CD4-positive, alpha-beta T cell (primary cell): ENCODE measurements around the gene CMIP. TPM values are rescaled to one million over a fixed set of nuclear protein-coding genes. Genes with fewer than 3 reads are reported as not detected.

Source experiments
- ATAC-seq: fragments of 200-7000 bp; cut with Tn5 transposase; one replicate; pipeline ENCODE4 v1.10.0; 2022; ENCODE audit warnings: mild to moderate bottlenecking; ENCODE audit not compliant: poor library complexity
- CTCF ChIA-PET: fragments of 350-600 bp; sonication (Branson Sonifier 250); formaldehyde crosslinking; loops from one replicate; lab custom pipeline; 2021; ENCODE audit warnings: antibody characterized with exemption, inconsistent platforms; lab: Charles Lee
- POLR2A ChIA-PET: fragments of 350-600 bp; sonication (Branson Sonifier 250); formaldehyde crosslinking; loops from one replicate; lab custom pipeline; 2021; ENCODE audit warnings: antibody characterized with exemption, inconsistent platforms; lab: Charles Lee
- DNase-seq, 14 experiments: peaks; one replicate each; pipeline ENCODE4 v3.0.0-alpha.2; 2013 to 2020; ENCODE audit warnings: mixed read lengths in 2 of 14
- H3K27ac ChIP-seq, 2 donors: one replicate each; pipeline versions ENCODE4 v1.5.1 to v1.7.0; 2013; ENCODE audit warnings: low read length in 2 of 2, low read depth in 1 of 2, mild to moderate bottlenecking in 1 of 2
- H3K27me3 ChIP-seq, 2 experiments: 1 replicate in 1 of 2; 2 replicates in 1 of 2; pipeline versions ENCODE4 v1.6.1 to v1.7.0; 2013; ENCODE audit warnings: low read length in 2 of 2, control low read depth in 1 of 2, mild to moderate bottlenecking in 1 of 2, moderate library complexity in 1 of 2; ENCODE audit not compliant: insufficient read depth in 2 of 2, control insufficient read depth in 1 of 2
- H3K36me3 ChIP-seq: one replicate; pipeline ENCODE4 v1.6.1; 2013; ENCODE audit warnings: low read length, control low read depth; ENCODE audit not compliant: insufficient read depth
- H3K4me1 ChIP-seq: one replicate; pipeline ENCODE4 v1.6.1; 2013; ENCODE audit warnings: low read length, control low read depth; ENCODE audit not compliant: insufficient read depth
- H3K4me3 ChIP-seq: one replicate; pipeline ENCODE4 v1.5.1; 2013; ENCODE audit warnings: mild to moderate bottlenecking, low read length, moderate library complexity
- H3K9me3 ChIP-seq, 2 experiments: 1 replicate in 1 of 2; 2 replicates in 1 of 2; pipeline versions ENCODE4 v1.6.1 to v1.7.0; 2013; ENCODE audit warnings: low read length in 2 of 2, mild to moderate bottlenecking in 2 of 2, control low read depth in 1 of 2, moderate library complexity in 1 of 2; ENCODE audit not compliant: control insufficient read depth in 1 of 2, insufficient read depth in 1 of 2
- H3K27ac Mint-ChIP-seq: one replicate; pipeline ENCODE4 v1.8.0; 2020; ENCODE audit warnings: mixed read lengths
- H3K27me3 Mint-ChIP-seq: one replicate; pipeline ENCODE4 v1.8.0; 2021; ENCODE audit warnings: mixed read lengths
- H3K36me3 Mint-ChIP-seq: one replicate; pipeline ENCODE4 v1.8.0; 2021; ENCODE audit warnings: low read depth, mixed read lengths
- H3K4me1 Mint-ChIP-seq: one replicate; pipeline ENCODE4 v1.8.0; 2021; ENCODE audit warnings: low read depth, mixed read lengths
- H3K4me3 Mint-ChIP-seq: one replicate; pipeline ENCODE4 v1.8.0; 2020; ENCODE audit warnings: mild to moderate bottlenecking, mixed read lengths
- H3K9me3 Mint-ChIP-seq: one replicate; pipeline ENCODE4 v1.8.0; 2020; ENCODE audit warnings: mixed read lengths
- CTCF ChIP-seq: fragments of 200-600 bp; IDR thresholded peaks from one replicate; pipeline ENCODE4 v1.8.0; 2022; ENCODE audit warnings: antibody characterized with exemption, mild to moderate bottlenecking
- intact Hi-C, 2 experiments: fragments of 100-400 bp; cut with DNase I in 1 of 2; cut with micrococcal nuclease in 1 of 2; formaldehyde crosslinking; loops; one replicate each; pipeline versions ENCODE4 v1.15.1 to v1.9.0; 2023 to 2025; cut with DNase I, micrococcal nuclease
- total RNA-seq, 174 experiments: library from RNA in 2 of 174; stranded (reverse) in 2 of 174; gene quantifications; one replicate each; pipeline ENCODE4 v1.2.3 and lab custom pipeline; 2021 to 2026

CMIP gene
- total RNA-seq, 2 experiments from 2014 or later = 33.5 to 35.3 TPM

- no peak overlapping the region for H3K4me3 ChIP-seq
- ChIA-PET POLR2A (no interaction called here), CTCF (interaction anchor here (1.4 kb wide), 1 partner anchor 122 kb away, joined by 4 read pairs; no protein-coding TSS in a partner anchor)
- DNase-seq (no peak), ATAC-seq (no peak)
- H3K4me1 Mint-ChIP-seq = peaks cover 10% of the 10 kb centered on the region
- H3K27ac ChIP-seq = no peak overlapping the region
- no peaks in the 10 kb centered on the region for H3K36me3 ChIP-seq
- H3K4me3 Mint-ChIP-seq = peak overlapping the region; percentile 84
- no peaks in the 10 kb centered on the region for H3K9me3 ChIP-seq
- TF ChIP-seq CTCF = no peak
- no peaks in the 10 kb centered on the region for H3K9me3 Mint-ChIP-seq
- peaks cover 22% of the 10 kb centered on the region for H3K4me1 ChIP-seq
- no peaks in the 10 kb centered on the region for H3K27me3 ChIP-seq
- no peaks in the 10 kb centered on the region for H3K36me3 Mint-ChIP-seq
- no peak overlapping the region for H3K27ac Mint-ChIP-seq
- H3K27me3 Mint-ChIP-seq = no peaks in the 10 kb centered on the region
- intact Hi-C loops = loop anchor here in 1 of 2 experiments (2.0 to 5.0 kb wide), 2 partner anchors 267 to 430 kb away; partner anchors contain the start of genes GAN and SDR42E1
These were observed 300.3 kb downstream of the CMIP start for GRCh38 chr16:81744911-81745310.

- Histone ChIP-seq H3K9me3 (no peaks in the 10 kb centered on the region), H3K4me3 (peak overlapping the region; percentile 57), H3K4me1 (peaks cover 14% of the 10 kb centered on the region), H3K27ac (no peak overlapping the region), H3K27me3 (no peaks in the 10 kb centered on the region), H3K36me3 (no peaks in the 10 kb centered on the region)
- H3K4me1 Mint-ChIP-seq = peaks cover 10% of the 10 kb centered on the region
- POLR2A ChIA-PET = interaction anchor here (0.8 kb wide), 1 partner anchor 431 kb away, joined by 3 read pairs; the partner anchor contains the start of gene GAN
- intact Hi-C loops = loop anchor here in 1 of 2 experiments (2.0 to 5.0 kb wide), 2 partner anchors 266 to 431 kb away; partner anchors contain the start of genes GAN and SDR42E1
- H3K27ac Mint-ChIP-seq = peak overlapping the region; percentile 53
- CTCF ChIA-PET = interaction anchor here (1.4 kb wide), 1 partner anchor 123 kb away, joined by 4 read pairs; no protein-coding TSS in a partner anchor
- no peak for TF ChIP-seq CTCF
- H3K36me3 Mint-ChIP-seq = no peaks in the 10 kb centered on the region
- H3K9me3 Mint-ChIP-seq = no peaks in the 10 kb centered on the region
- ATAC-seq = peak; percentile 97
- peak; percentile 54 to 85 (median 70) for DNase-seq
- H3K27me3 Mint-ChIP-seq = no peaks in the 10 kb centered on the region
- H3K4me3 Mint-ChIP-seq = peak overlapping the region; percentile 84
These were observed 301.3 kb downstream of the CMIP start for GRCh38 chr16:81745704-81746558.

DNA sequence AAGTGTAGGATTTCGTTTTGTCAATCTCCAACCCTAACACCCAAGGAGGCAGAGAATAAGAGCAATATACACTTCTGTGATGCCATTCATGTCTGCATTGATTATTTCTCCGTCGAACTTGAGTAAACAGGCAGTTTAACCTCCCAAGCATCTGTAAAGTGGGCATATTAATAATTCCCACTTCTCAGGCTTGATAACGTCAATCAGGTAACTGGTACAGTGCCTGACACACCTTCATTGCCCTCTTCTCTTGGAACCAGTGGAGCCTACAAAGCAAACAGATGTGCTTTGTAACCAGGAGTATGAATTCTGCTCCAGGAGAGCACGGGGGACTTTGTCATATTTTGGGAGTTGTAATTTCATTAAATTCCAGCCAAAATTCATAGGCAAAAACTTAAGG, 302.0 kb downstream of the CMIP start:
- H3K27me3 Mint-ChIP-seq = no peaks in the 10 kb centered on the region
- H3K4me3 Mint-ChIP-seq = peak overlapping the region; percentile 84
- no peak for ATAC-seq
- Histone ChIP-seq H3K36me3 (no peaks in the 10 kb centered on the region), H3K4me1 (peaks cover 14% of the 10 kb centered on the region), H3K4me3 (peak overlapping the region; percentile 57), H3K9me3 (no peaks in the 10 kb centered on the region), H3K27me3 (no peaks in the 10 kb centered on the region), H3K27ac (no peak overlapping the region)
- peak overlapping the region; percentile 53 for H3K27ac Mint-ChIP-seq
- no peaks in the 10 kb centered on the region for H3K36me3 Mint-ChIP-seq
- intact Hi-C loops = loop anchor here in 1 of 2 experiments (5.0 kb wide), 1 partner anchor 266 kb away; the partner anchor contains the start of gene SDR42E1
- no peak for DNase-seq
- H3K4me1 Mint-ChIP-seq = peaks cover 10% of the 10 kb centered on the region
- ChIA-PET CTCF (no interaction called here), POLR2A (no interaction called here)
- no peak for TF ChIP-seq CTCF
- H3K9me3 Mint-ChIP-seq = no peaks in the 10 kb centered on the region
